ENCODE data around the gene PALLD.

The PALLD gene

DNA sequence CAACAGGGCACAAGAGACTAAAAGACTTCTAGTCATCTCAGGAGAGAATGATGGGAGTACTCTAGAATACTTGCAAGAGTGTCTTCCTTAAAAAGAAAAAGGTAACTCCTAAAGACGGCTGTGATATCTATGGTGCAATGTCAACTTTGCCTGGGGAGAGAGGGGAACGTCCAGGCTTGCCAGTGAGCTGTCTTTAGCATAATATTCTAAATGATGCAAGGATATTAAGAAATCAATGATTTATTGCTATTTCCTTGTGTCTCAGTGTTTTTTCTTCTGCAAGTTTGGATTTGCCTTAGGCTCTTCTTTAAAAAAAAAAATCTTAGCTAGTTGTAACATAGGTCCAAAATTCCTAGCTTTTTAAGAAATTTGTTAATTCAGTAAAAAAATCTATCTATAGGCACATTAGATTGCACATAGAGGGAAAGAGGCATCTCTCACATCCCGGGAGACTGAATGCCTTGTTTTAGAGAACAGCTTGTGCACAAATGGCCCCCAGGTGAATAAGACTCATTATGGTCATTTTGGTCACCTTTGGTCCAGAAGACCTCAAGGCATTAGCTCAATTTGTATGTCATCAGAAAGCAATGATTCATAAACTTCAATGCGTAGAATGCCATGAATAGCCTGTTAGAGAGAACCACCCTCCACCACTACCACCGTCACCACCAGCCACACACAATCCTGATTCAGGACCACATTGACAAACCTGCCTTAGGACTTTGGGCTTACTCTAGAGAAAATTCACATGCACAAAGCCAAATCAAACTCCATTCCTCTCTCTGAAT lies 104.1 kb downstream of the PALLD start:
- Histone ChIP-seq H3K4me1 (ENCODE audit: control insufficient read depth, insufficient read depth, low read length) (peaks cover 14% of the 10 kb centered on the region; the same call in 1 of the 2 replicates), H3K27me3 (ENCODE audit: control insufficient read depth, insufficient read depth, low read length) (no peaks in the 10 kb centered on the region), H3K9me3 (ENCODE audit: control insufficient read depth, insufficient read depth, low read length) (no peaks in the 10 kb centered on the region), H3K27ac (ENCODE audit: low read depth, low read length) (no peak overlapping the region), H3K36me3 (ENCODE audit: control insufficient read depth, insufficient read depth, low read length) (no peaks in the 10 kb centered on the region), H3K4me3 (ENCODE audit: low read depth, low read length) (no peak overlapping the region), H3K9ac (ENCODE audit: low read depth, low read length) (no peak overlapping the region)

DNA sequence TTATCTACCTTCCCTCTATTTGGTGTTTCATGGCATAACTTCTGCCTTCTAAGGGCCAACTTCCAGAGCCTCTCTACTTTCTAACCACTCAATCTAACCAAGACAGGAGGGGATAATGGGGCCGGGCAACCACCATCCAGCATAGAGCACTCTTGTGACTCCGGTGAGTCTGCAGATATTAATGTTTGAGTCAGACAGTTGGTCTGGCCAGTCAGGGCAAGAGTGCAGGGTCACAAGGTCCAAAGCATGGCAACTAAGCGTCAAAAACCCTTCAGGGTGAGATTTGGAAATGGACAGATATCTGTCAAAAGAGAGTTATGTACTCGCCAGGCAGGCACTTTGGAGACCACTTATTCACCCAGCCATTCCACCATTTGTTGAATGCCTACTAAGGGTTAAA lies 105.0 kb downstream of the PALLD start:
- H3K4me1 ChIP-seq (ENCODE audit: control insufficient read depth, insufficient read depth, low read length): peaks cover 14% of the 10 kb centered on the region; the same call in 1 of the 2 replicates
- H3K9me3 ChIP-seq (ENCODE audit: control insufficient read depth, insufficient read depth, low read length): no peaks in the 10 kb centered on the region
- H3K9ac ChIP-seq (ENCODE audit: low read depth, low read length): no peak overlapping the region
- no peaks in the 10 kb centered on the region for H3K36me3 ChIP-seq (ENCODE audit: control insufficient read depth, insufficient read depth, low read length)
- H3K4me3 ChIP-seq (ENCODE audit: low read depth, low read length): no peak overlapping the region
- H3K27ac ChIP-seq (ENCODE audit: low read depth, low read length): no peak overlapping the region
- H3K27me3 ChIP-seq (ENCODE audit: control insufficient read depth, insufficient read depth, low read length): no peaks in the 10 kb centered on the region

DNA sequence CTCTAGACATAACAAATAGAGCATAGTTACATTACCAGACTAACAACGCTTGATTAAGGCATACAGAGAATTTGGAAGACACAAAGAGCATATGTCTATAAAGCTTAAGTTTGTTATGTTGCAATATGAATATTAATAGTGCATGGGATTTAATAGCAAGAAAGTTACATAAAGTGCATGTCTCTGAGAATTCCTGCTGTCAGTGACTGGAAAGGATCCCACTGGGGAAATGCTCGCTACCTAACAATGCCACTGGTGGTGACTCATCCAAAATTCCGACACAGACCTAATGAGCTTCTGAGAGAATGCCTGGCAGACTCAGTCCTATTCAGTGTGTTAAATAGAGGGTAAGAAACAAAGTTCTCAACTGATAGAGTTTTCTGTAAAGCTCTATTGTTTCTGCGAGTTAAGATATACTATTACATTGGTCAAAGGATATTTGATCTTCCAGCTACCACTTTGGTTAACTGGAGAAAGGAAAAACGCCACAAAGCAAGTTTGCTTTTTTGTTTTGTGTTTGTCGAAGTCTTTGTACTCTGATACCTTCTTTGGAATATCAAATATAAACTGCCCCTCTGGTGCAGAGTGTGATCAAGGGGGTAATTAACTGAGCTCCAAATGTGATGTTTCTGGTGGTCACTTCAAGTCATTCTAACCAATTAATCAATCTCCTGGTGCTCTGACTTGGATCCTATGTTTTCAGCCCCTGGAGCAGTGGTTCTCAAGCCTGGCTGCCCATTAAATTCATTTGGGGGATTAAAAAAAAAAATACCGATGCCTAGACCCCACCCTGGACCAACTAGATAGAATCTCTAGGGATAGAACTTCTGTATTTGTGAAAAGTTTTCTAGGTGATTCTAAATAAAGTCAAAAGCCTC lies 107.9 kb downstream of the PALLD start:
- H3K27ac ChIP-seq (ENCODE audit: low read depth, low read length): peak overlapping the region; percentile 76
- no peak overlapping the region for H3K9ac ChIP-seq (ENCODE audit: low read depth, low read length)
- peaks cover 29% of the 10 kb centered on the region for H3K4me1 ChIP-seq (ENCODE audit: control insufficient read depth, insufficient read depth, low read length)
- no peak overlapping the region for H3K4me3 ChIP-seq (ENCODE audit: low read depth, low read length)
- H3K27me3 ChIP-seq (ENCODE audit: control insufficient read depth, insufficient read depth, low read length): no peaks in the 10 kb centered on the region
- no peaks in the 10 kb centered on the region for H3K36me3 ChIP-seq (ENCODE audit: control insufficient read depth, insufficient read depth, low read length)
- H3K9me3 ChIP-seq (ENCODE audit: control insufficient read depth, insufficient read depth, low read length): no peaks in the 10 kb centered on the region

DNA sequence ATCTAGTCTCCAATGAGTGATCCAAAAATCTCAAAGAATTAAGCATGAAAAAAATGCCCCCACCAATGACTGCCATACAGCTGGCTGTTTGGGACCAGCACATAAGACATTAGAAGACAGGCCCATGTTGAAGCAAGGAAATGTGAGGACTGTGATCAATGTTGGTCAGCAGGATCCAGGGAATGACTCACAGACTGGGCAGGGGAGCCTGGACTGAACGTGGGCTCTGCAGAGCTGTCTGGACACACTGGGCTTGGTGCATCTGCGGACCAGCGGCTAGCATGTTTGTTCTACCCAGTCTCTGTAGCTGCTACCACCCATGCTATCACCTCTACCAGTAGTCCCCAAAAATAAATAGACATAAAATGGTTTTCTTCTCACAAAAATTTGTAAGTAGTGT lies 108.6 kb downstream of the PALLD start:
- Histone ChIP-seq H3K4me1 (ENCODE audit: control insufficient read depth, insufficient read depth, low read length) (peaks cover 29% of the 10 kb centered on the region), H3K9me3 (ENCODE audit: control insufficient read depth, insufficient read depth, low read length) (no peaks in the 10 kb centered on the region), H3K4me3 (ENCODE audit: low read depth, low read length) (no peak overlapping the region), H3K27me3 (ENCODE audit: control insufficient read depth, insufficient read depth, low read length) (no peaks in the 10 kb centered on the region), H3K36me3 (ENCODE audit: control insufficient read depth, insufficient read depth, low read length) (no peaks in the 10 kb centered on the region), H3K27ac (ENCODE audit: low read depth, low read length) (no peak overlapping the region), H3K9ac (ENCODE audit: low read depth, low read length) (no peak overlapping the region)

DNA sequence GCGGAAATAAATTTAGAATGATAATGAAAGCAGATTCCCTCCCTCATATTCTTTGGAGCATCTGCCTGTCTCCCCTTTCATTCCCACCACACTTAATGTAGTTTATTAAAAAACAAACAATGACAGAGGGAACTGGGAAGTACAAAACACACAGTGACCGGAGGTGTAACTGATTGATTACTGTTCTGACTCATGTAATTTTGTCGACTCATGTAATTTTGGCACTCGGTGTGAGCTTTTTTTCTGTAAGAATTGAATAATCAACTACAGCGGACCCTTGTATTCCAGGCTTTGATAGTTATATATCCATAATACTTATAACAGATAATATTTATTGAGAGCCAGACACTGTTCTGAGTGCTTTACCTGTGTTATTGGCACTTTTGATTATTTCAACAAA lies 110.4 kb downstream of the PALLD start:
- Histone ChIP-seq H3K36me3 (ENCODE audit: control insufficient read depth, insufficient read depth, low read length) (no peaks in the 10 kb centered on the region), H3K27ac (ENCODE audit: low read depth, low read length) (no peak overlapping the region), H3K27me3 (ENCODE audit: control insufficient read depth, insufficient read depth, low read length) (no peaks in the 10 kb centered on the region), H3K4me1 (ENCODE audit: control insufficient read depth, insufficient read depth, low read length) (peaks cover 29% of the 10 kb centered on the region), H3K9me3 (ENCODE audit: control insufficient read depth, insufficient read depth, low read length) (no peaks in the 10 kb centered on the region), H3K9ac (ENCODE audit: low read depth, low read length) (no peak overlapping the region), H3K4me3 (ENCODE audit: low read depth, low read length) (no peak overlapping the region)

DNA sequence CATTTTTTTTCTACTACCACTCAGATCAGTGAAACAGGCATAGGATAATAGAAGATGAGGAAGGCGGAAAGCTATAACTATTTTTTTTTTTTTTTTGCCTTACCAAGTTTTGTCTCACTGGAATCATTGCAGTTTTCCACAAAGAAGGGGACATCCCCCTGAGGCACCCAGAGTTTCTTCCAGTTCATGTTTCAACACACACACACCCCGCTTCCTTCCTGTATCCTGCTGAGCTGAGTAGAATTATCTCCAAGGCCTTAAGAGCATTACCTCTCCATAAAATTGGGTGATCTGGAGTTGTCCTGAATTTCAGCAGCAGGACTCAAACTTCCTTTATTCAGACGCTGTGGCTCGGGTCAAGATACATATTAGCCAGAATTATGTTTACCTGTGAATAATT lies 111.9 kb downstream of the PALLD start:
- H3K4me3 ChIP-seq (ENCODE audit: low read depth, low read length): no peak overlapping the region
- H3K36me3 ChIP-seq (ENCODE audit: control insufficient read depth, insufficient read depth, low read length): no peaks in the 10 kb centered on the region
- H3K9me3 ChIP-seq (ENCODE audit: control insufficient read depth, insufficient read depth, low read length): no peaks in the 10 kb centered on the region
- peaks cover 29% of the 10 kb centered on the region for H3K4me1 ChIP-seq (ENCODE audit: control insufficient read depth, insufficient read depth, low read length)
- no peak overlapping the region for H3K9ac ChIP-seq (ENCODE audit: low read depth, low read length)
- no peak overlapping the region for H3K27ac ChIP-seq (ENCODE audit: low read depth, low read length)
- H3K27me3 ChIP-seq (ENCODE audit: control insufficient read depth, insufficient read depth, low read length): no peaks in the 10 kb centered on the region

DNA sequence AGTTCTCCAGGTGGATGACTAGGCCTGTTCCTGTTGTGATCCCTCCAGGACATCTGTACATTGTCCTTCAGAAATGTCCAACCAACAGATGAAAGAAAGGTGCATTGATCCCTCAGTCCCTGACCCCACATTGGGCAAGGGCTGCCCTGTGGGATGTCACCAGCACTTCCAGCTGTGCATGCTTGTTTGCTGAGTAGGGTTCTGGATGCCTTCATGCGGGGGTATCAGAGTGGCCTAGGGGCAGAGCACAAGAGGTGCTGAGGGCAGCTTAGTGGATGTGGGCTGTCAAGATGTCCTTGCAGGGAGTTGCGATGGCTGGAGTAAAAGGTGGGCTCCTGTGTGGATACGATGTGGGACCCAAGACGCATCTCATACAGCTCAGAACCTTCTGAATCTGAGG lies 112.5 kb downstream of the PALLD start:
- Histone ChIP-seq H3K9me3 (ENCODE audit: control insufficient read depth, insufficient read depth, low read length) (no peaks in the 10 kb centered on the region), H3K27me3 (ENCODE audit: control insufficient read depth, insufficient read depth, low read length) (no peaks in the 10 kb centered on the region), H3K4me1 (ENCODE audit: control insufficient read depth, insufficient read depth, low read length) (peaks cover 26% of the 10 kb centered on the region), H3K27ac (ENCODE audit: low read depth, low read length) (no peak overlapping the region), H3K4me3 (ENCODE audit: low read depth, low read length) (no peak overlapping the region), H3K9ac (ENCODE audit: low read depth, low read length) (no peak overlapping the region), H3K36me3 (ENCODE audit: control insufficient read depth, insufficient read depth, low read length) (no peaks in the 10 kb centered on the region)

DNA sequence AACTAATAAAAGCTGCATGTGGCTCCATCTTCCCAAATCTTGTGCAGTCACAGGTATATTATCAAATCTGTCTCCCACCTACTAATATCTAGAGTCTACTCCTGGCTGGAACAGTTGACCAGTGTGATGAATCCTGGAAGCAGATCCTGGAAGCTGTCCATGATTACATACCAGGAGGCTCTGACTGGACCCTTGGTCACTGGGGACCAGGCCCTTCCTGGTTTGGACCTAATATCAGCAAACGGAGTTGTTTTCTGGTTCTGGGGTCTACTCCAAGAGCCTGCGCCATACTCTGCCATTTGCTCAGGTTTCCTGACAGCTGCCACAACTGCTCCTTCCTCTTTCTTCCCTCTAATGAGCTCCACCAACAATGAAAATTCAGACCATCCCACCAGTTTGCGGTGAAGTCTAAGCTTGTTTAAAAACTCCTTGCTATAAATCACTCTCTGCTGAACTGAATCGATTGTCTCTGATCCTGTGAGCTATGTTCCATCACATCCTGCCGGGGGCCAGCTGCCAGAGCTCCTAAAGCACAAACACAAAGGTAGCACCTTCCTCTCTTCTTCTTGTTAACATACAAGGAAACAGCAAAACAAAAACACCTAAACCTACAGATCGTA lies 114.2 kb downstream of the PALLD start:
- no peak overlapping the region for H3K4me3 ChIP-seq (ENCODE audit: low read depth, low read length)
- H3K4me1 ChIP-seq (ENCODE audit: control insufficient read depth, insufficient read depth, low read length): peaks cover 33% of the 10 kb centered on the region
- no peaks in the 10 kb centered on the region for H3K27me3 ChIP-seq (ENCODE audit: control insufficient read depth, insufficient read depth, low read length)
- H3K27ac ChIP-seq (ENCODE audit: low read depth, low read length): no peak overlapping the region
- no peaks in the 10 kb centered on the region for H3K9me3 ChIP-seq (ENCODE audit: control insufficient read depth, insufficient read depth, low read length)
- no peak overlapping the region for H3K9ac ChIP-seq (ENCODE audit: low read depth, low read length)
- no peaks in the 10 kb centered on the region for H3K36me3 ChIP-seq (ENCODE audit: control insufficient read depth, insufficient read depth, low read length)

DNA sequence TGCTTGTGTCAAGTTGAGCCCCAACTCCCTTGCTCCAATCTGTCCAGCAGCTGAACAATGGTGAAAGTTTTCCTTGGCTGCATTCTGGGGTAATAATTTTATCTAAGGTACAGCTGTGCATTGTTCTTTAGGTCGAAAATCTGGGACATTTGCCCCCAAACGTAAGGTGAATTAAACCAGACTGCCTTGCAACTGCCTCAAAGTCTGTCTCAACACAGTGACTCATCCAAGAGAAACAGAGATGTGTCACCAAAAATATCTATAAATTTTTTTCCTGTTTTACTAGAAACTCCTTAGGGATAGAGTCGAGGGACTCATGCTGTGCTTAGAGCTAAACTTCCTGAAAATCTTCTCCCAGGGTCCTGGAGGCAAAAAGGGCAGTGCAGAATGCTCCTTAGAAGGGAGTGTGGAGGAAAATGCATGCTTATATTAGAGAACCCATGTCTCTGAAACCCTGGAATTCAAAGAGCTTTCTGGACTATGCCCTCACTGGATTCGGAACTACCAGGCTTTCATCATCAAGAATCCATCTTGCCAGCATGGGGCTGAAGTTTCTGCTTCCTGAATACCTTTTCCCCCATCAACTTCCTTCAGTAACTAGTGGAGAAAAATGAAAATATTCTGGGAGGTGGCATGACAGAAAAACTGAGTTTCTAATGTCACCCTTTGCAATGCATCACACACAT lies 115.7 kb downstream of the PALLD start:
- no peaks in the 10 kb centered on the region for H3K27me3 ChIP-seq (ENCODE audit: control insufficient read depth, insufficient read depth, low read length)
- H3K27ac ChIP-seq (ENCODE audit: low read depth, low read length): no peak overlapping the region
- peaks cover 30% of the 10 kb centered on the region for H3K4me1 ChIP-seq (ENCODE audit: control insufficient read depth, insufficient read depth, low read length)
- H3K4me3 ChIP-seq (ENCODE audit: low read depth, low read length): no peak overlapping the region
- no peak overlapping the region for H3K9ac ChIP-seq (ENCODE audit: low read depth, low read length)
- no peaks in the 10 kb centered on the region for H3K9me3 ChIP-seq (ENCODE audit: control insufficient read depth, insufficient read depth, low read length)
- no peaks in the 10 kb centered on the region for H3K36me3 ChIP-seq (ENCODE audit: control insufficient read depth, insufficient read depth, low read length)

DNA sequence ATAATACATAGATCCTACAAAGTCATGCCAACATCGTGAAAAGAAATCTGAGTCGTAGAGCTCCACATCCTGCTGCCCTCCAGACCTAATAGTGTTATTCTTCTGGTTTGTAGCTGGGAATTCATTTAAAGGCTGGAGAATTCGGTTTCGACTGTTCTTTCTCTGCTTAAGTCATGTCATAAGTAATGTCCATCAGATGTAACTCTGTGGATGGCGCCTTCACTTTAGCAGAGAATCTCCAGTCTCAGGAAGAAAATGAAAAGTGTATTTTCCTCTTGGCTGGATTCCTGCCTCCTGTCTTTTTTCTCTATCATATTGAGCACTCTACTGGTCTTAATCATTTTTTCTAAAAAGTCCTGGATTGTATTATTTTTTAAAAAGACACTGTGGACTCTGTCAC lies 117.0 kb downstream of the PALLD start:
- no peaks in the 10 kb centered on the region for H3K27me3 ChIP-seq (ENCODE audit: control insufficient read depth, insufficient read depth, low read length)
- no peaks in the 10 kb centered on the region for H3K9me3 ChIP-seq (ENCODE audit: control insufficient read depth, insufficient read depth, low read length)
- H3K9ac ChIP-seq (ENCODE audit: low read depth, low read length): no peak overlapping the region
- H3K4me1 ChIP-seq (ENCODE audit: control insufficient read depth, insufficient read depth, low read length): peaks cover 21% of the 10 kb centered on the region
- H3K27ac ChIP-seq (ENCODE audit: low read depth, low read length): no peak overlapping the region
- H3K4me3 ChIP-seq (ENCODE audit: low read depth, low read length): no peak overlapping the region
- no peaks in the 10 kb centered on the region for H3K36me3 ChIP-seq (ENCODE audit: control insufficient read depth, insufficient read depth, low read length)

All from HUES48 (cell line).